ENCODE measurements around the gene ITGAE.
"Not testable (repeated sequence)": the region's sequence is repeated elsewhere in the genome, so short reads cannot be mapped to it uniquely, and the experiment has no call there.

Gene ITGAE

DNA sequence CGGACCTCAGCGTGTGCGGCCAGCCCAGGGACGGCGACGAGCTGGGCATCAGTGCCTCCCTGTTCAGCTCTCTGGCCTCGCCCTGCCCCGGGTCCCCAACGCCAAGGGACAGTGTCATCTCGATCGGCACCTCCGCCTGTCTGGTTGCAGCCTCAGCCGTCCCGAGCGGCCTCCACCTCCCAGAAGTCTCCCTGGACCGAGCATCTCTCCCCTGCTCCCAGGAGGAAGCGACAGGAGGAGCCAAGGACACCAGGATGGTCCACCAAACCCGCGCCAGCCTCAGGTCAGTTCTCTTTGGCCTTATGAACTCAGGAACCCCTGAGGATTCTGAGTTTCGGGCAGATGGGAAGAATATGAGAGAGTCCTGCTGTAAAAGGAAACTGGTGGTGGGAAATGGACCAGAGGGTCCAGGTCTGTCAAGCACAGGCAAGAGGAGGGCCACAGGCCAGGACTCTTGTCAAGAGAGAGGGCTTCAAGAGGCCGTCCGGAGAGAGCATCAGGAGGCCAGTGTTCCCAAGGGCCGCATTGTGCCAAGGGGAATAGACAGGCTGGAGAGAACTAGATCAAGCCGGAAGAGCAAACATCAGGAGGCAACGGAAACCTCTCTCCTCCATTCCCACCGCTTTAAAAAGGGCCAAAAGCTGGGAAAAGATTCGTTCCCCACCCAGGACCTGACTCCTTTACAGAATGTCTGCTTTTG lies 76.5 kb downstream of the ITGAE start:
- DNase-seq, result no peak

DNA sequence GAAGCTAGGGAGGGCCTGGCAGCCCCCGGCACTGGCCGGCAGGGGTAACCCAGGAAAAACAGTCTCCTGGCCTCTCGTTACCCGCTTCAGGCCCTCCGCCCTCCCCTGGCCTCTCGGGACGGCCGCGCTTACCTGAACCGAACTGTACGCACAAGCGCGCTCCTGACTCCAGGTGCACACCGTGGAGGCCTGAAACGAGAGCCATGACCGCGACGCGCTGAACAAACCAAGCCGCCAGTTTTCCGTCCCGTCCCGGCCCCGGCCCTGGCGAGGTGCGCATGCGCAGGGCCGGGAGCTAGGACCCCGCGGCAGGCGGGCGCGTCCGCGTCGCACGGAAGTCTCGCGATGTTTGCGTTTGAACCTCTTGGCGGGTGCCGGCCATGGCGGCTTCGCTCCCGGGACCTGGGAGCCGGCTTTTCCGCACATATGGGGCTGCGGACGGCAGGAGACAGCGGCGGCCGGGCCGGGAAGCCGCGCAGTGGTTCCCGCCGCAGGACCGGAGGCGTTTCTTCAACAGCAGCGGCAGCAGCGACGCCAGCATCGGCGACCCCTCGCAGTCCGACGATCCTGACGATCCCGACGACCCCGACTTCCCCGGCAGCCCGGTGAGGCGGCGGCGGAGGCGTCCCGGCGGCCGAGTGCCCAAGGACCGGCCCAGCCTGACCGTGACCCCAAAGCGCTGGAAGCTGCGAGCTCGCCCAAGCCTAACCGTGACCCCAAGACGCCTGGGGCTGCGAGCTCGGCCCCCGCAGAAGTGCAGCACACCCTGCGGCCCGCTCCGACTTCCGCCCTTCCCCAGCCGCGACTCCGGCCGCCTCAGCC lies 77.2 kb downstream of the ITGAE start, which contains the start of gene HASPIN:
HASPIN (plus strand) TSS at position 348 of the 822 bp plus-strand sequence; CDS start at position 381, 33 bp downstream.
- DNase-seq, result peak; percentile 94

DNA sequence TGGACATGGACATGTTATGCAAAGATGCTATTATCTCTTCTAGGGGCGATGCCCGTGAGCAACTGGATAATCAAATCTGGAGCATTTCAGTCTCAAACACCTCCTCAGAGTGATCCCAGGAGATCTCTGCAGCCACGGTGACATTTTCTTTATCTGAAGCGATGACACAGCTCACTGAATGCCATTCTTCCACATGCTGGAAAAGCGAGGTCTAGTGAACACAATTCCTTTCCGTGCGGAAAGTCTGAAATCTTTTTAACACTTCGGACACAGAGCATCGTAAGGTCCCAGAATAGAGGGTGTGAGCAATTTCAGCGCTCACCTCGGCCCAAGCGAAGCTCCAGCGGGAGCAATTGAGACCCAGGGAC lies 77.8 kb downstream of the ITGAE start:
- no peak for DNase-seq

DNA sequence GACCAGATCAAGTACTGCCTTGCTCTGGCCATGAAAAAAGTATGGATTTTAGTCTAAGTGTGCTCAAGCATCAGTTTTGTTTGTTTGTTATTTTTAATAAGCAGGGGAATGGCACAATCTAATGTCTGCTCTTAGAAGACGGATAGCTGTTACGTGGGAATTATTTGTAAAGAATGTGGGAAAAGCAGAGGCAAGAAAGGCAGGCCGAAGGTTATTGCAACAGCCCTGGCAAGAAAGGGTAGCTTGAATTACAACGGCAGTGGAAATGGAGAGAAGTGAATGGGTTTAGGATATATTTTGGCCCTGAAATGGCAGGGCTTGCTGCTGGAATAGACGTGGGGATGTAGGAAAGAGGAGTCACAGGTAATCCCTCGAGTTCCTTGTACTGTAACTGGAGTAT lies 78.3 kb downstream of the ITGAE start:
- DNase-seq, result no peak

DNA sequence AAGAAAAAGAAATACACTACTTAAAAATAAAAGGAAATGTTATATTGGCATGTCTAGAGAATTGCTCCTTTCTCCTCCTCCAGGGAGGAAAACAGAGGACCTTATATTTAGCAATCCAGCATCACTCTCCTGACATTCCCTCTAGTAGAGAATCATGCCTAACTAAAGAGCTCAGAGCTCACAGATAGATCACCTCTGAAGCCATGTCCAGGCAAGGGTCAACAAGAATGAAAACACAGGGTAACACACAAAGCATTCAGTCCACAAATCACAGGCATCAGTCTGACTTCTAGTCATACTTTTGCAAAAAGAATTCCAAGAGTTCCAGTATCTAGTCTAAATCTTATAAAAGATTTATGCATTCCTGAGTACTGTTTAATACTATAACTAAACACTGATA lies 81.7 kb downstream of the ITGAE start:
- DNase-seq, result no peak

DNA sequence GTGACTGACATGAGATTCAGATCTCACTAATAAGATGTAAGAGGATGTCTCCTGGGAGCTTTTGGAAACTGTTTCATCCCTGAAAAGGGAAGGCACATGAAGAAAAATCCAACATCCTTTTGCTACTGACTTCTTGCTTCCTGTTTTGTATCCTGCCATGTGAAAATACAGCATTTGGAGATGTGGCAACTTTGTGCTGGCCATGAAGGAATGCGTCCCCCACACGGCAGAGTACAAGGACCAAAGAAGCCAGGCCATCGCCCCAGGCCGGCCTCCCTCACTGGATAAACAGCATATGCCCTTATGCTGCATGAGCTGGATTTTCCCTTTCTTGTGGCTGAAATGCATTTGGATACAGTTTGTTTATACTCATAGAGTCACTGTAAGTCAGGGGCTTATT lies 82.8 kb downstream of the ITGAE start:
- DNase-seq, result no peak

DNA sequence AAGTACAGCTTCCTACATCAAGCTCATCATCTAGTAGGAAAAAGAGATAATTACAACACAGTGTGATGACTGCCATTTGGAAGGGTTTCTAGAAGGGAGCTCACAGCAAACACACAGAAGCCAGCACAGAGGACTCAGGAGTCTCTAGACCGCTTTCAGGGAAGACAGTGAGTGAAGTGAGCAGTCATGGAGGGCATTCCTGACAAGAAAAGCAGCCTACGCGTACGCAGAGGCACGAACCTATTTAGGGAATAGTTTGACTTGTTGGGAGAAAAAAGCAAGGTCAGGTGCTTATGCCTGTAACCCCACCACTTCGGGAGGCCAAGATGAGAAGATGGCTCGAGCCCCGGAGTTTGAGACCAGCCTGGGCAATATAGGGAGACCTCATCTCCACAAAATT lies 85.7 kb downstream of the ITGAE start:
- DNase-seq, result no peak

DNA sequence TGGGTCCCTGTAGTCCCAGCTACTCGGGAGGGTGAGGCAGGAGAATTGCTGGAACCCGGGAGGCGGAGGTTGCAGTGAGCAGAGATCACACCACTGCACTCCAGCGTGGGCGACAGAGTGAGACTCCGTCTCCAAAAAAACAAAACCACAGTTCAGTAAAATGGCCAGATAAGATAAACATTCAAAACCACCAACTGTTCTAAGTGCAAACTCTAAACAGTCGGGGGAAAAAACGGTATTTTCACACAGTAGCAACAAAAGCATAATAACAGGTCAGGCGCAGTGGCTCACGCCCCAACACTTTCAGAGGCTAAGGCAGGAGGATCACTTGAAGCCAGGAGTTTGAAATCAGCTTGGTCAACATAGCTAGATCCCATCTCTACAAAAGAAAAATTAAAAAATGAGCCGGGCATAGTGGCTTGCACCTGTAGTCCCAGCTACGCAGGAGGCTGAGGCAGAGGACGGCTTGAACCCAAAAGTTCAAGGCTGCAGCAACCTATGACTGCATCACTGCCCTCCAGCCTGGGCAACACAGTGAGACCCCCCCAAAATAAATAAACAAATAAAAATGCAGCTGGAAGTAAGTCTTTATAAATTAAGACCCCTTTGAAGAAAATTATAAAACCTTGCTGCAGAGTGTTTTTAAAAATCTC lies 88.1 kb downstream of the ITGAE start:
- peak; percentile 59 for DNase-seq

DNA sequence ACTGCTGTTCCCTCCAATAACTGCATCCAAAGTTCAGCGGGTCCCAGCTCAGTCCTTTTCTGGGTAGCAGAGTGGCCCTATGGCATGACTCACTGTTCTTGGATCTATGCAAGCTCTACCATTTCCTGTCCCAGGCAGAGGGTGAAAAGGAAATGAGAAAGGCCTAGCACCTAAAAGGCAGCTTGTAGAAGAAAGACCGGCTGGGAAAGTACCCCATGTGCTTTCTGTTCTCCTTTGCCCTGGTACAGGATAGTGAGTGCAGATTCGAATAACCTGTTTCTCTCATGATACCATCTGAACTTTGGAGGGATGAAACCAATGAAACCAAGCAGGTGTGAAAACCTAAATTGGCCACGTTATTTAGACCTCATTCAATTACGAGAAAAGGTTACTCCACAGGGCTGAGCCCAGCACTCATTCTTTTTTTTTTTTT lies 90.0 kb downstream of the ITGAE start:
- peak; percentile 72 for DNase-seq

DNA sequence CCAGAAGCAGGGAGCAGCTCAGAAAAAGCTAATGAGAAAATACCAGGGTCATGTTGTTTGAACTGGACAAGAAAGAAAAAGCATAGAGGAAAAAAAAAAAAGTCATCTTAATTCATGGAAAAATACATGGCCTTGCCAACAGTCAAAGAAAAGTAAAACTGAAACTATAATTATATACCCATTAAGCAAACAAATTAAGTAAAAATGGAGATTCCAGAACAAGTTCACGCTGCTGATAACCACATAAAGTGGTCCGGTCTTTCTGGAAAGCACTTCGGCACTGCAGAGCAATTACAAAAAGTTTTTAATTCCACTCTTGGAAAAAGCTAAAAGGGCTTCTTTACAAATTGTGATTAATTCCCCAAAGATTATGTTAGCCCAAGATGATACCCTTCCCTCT lies 92.6 kb downstream of the ITGAE start:
- no peak for DNase-seq

DNA sequence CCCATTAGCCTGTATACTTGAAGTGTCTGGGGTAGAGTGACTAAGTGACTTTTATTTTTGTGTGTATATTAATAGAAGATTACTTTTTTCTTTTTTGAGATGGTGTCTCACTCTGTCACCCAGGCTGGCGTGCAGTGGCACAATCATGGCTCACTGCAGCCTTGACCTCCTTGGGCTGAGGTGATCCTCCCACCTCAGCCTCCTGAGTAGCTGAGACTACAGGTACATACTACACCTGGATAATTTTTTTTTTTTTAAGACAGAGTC lies 95.3 kb downstream of the ITGAE start:
- not testable (repeated sequence) for DNase-seq

DNA sequence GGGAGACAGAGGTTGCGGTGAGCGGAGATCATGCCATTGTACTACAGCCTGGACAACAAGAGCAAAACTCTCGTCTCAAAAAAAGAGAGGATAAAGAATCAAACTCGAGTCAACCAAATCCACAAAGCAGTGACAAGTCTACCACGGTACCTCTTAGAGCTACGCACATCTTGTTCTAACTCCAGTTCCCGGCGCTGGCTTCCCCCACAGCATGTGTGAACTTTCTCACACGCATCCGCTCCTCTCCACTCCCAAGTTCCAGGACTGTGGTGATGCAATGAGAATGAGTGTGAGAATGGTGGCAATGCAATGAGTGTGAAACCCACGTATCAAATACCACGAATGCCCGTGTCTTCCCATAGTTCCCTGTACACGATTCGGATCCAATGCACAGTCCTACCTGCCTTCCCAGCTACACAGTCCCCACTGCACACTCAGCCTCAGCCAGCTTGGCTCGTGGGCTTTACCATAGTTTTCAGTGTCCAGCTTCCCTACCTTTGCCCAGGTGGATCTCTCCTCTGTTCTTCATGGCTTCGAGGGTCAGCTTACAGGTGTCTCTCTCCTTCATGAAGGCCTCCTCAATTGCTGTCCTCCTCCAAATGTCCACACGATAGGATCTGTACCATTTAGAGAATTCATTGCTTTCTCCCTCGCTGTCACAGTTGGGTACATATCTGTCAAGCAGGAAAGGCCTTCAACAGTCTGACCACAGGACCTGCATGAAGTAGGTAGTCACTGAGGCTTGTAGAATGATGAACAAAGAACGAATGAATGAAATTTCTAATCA lies 95.9 kb downstream of the ITGAE start:
- DNase-seq, result no peak

DNA sequence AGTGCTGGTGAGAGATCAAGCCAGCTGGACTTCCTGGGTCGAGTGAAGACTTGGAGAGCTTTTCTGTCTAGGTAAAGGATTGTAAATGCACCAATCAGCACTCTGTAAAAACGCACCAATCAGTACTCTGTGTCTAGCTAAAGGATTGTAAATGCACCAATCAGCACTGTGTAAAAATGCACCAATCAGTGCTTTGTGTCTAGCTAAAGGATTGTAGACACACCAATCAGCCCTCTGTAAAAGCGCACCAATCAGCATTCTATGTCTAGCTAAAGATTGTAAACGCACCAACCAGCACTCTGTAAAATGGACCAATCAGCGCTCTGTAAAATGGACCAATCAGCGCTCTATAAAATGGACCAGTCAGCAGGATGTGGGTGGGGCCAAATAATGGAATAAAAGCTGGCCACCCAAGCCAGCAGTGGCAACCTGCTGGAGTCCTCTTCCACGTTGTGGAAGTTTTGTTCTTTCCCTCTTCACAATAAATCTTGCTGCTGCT lies 98.9 kb downstream of the ITGAE start:
- not testable (repeated sequence) for DNase-seq

DNA sequence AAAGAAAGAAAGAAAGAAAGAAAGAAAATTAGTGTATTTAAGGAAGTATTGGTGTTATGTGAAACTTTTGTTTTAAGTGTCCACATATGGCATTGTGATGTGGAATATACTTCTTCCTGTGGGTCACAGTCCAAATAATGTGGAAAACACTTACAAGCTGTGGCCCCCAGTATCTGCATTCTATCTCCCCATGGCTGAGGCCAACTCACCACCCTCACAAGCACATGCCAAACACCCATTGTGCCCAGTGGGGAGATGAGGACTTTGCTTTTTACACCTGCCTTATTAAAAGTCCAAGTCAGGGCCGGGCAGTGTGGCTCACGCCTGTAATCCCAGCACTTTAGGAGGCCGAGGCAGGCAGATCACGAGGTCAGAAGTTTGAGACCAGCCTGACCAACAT lies 101.0 kb downstream of the ITGAE start:
- DNase-seq, result no peak

DNA sequence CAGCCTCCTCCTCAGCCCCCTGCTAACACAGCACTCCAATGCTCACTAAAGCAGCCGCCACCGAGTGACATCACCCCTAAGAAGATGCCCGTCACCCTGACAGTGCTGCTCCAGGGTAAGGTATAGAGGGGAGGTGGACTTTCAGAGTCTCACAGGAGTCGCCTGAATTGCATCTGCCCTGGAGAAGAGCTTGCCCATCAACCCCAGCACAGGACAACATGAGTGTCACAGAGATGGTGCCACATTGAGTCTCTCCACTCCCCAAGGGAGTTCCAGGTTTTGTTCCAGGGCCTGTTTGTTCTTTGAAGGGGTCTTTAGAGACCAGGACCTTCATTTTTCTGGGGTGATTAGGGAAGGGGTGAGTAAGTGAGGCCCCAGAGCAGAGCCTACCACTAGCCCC lies 102.8 kb downstream of the ITGAE start:
- DNase-seq, result no peak

DNA sequence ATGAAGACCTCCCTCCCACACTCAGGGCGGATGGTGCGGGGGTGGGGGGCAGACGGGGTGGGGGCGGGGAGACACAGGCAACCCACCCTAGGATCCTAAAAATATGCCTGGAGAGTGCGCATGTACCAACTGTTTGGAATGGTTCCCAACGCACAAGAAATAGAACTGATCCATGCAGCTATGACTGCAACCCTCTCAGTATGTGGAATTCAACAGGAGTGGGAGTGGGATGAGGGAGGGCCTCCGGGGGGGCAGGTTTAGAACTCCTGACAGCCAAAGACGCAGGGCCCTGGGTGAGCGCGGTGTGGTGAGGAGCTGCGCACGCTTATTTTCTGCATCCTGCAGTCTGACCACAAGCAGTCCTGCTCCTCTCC lies 103.9 kb downstream of the ITGAE start:
- no peak for DNase-seq

DNA sequence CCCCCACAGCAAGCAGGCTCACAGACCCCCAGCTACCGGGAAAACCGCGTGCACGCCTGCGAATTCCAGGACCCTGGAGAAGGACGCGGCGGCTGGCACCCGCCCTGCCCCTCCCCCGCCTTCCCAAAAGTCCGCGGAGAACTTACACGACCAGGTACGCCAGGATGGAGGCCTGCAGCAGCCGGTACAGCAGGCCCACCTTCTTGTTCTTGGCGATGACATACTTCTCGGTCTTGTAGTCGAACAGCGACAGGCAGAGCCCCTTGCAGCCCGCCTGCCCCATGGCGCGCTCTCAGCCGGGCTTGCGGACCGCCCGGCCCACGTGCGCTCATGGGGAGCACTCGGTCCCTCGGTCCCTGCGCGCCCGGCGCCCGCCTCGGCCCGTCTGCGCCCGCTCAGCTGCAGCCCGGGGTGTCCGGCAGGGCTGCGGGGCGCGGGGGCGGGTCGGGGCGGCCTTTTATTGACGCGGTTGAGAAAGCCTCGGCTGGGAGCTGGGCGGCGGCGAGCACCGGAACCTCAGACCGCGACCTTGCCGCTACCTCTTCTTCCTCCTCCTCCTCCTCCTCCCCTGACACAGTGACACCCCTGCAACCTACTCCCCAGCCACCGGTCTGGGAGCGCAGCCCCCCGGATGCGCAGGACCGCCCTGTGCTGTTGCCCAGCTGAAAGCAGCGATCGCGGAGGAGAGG lies 105.1 kb downstream of the ITGAE start, which contains the start of gene P2RX5:
P2RX5 (minus strand) TSS at position 433 of the 689 bp plus-strand sequence; CDS start at position 283, 150 bp downstream.
- peak; percentile 61 for DNase-seq

DNA sequence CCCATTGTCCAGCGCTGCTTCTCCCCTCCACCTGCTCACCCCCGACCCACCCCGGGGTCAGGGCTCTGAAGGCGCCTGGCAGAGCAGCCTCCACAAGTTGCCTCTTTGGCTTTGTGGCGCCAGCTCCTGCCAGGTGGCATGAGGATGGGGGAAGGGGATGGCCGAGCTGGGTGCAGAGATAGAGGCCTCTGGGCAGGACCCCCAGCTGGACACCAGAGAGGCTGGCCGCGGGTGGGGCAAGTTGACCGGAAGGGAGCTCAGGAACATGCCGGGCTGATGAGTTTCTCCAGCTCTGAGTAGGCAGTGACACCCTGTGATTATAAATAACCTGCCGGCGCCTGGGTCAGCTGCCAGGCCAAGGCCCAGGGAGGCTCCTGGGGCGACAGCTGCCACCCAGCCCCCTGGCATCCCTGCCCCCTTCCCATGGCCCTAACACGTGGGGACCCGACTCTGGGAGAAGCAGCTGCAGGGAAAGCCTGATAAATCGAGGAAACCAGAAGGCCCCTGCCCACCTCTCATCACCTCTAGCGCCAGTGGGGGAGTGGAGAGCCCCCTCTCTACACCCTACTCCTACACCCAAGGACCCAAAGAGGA lies 105.8 kb downstream of the ITGAE start:
- no peak for DNase-seq

DNA sequence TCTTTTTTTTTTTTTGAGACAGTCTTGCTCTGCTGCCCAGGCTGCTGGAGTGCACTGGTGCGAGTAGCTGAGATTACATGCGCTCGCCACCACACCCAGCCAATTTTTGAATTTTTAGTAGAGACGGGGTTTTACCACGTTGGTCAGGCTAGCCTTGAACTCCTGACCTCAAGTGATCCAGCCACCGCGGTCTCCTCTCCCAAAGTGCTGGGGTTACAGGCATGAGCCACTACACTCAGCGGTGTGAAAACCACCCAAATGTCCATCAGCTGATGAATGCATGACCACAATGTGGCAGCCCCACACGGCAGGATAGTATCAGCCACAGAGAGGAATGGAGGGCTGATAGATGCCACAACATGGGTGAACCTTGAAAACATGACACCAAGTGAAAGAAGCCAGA lies 107.2 kb downstream of the ITGAE start:
- peak; percentile 72 for DNase-seq

DNA sequence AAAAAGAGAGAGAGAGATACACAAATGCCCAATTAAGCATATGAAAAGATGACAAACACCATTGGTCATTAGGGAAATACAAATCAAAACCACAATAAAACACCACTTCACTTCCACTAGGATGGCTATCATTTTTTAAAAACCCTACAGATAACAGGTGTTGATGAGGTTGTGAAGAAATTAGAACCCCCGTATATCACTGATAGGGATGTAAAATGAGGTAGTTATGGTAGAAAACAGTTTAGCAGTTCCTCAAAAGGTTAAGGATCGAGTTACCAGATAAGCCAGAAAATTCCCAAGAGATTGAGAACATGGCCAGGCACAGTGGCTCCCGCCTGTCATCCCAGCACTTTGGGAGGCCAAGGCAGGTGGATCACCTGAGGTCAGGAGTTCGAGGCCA lies 107.8 kb downstream of the ITGAE start:
- DNase-seq, result no peak

DNA sequence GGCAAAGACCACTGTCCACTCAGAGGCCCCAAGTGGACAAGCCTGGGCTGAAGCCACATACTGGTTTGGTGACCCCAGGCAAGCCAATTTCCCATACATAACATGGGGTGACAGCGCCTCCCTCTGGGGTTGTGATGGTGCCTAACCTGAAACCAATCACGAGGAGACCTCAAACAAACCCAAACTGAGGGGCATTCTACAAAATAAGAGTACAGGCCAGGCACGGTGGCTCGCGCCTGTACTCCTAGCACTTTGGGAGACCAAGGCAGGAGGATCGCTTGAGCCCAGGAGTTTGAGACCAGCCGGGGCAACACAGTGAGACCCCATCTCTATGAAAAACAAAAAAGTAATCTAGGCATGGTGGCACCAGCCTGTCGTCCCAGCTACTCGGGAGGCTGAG lies 108.6 kb downstream of the ITGAE start:
- DNase-seq, result no peak

DNA sequence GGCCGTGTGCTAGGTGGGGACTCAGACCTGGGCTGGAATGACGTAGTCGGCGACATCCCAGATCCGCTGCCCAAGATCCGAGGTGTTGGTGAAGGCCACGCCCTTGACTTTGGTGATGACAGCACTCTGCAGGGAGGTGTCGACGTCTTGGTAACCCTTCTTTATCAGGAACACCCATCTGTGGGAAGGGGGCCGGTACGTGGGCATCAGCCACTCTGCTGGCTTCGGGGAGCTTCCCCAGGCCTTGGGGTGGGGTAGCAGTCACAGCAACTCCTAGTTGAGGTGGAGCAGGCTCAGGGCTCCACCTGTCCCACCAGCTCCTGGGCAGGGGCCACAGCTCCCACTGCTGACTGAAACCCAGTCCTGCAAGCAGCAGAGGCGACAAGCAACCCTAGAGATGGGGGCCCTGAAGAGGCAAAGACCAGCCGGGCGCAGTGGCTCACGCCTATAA lies 109.3 kb downstream of the ITGAE start:
- no peak for DNase-seq

All from stimulated activated CD8-positive, alpha-beta memory T cell treated with anti-CD3 and anti-CD28 coated beads, Interleukin-4, amount 100 ng/mL, for 48 hours (primary cell).